Activated T-cell treated with anti-CD3 and anti-CD28 coated beads for 4 hours (primary cell): ENCODE data around the gene UBE2V1.

Experiments used
- DNase-seq: peaks from one replicate; pipeline ENCODE4 v3.0.0-alpha.2; 2020

Gene UBE2V1

DNA sequence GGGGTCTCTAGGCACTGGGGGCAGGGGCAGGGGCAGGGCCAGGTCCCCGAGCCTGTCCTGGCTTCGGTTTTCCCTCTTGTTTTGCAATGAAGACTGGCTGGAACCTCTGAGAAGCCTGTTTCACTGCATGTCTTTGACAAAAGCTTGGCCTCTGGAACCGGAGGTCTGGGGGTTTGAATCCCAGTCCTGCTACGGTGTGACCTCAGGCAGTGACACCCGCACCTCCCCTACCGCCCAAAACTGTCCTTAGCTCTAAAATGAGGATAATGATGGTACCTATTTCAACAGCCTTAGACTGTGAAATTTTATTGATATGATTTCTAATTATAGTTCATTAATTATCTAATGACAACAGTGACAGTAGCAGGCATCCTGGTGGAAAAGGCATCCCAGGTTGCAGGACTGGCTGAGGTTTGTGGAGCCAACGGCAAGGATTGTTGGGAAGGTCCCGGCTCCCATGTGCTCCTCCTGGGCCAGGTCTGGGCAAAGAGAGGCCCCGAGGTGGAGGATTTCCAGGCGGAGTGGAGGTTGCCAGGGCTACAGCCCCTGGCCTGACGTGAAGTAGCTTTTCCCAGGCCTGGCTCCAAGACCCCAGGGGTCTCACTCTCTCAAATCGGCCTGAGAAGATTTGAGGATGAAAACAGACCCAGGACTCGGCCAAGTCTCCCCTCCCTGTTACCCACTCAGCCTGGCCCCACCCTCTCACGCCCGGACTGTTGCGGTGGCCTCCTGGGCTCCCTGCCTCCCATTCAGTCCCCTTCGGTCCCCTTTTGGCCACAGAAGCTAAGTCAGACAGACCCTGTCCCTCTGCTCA is 72.3 kb downstream of the UBE2V1 start:
- DNase-seq = no peak

DNA sequence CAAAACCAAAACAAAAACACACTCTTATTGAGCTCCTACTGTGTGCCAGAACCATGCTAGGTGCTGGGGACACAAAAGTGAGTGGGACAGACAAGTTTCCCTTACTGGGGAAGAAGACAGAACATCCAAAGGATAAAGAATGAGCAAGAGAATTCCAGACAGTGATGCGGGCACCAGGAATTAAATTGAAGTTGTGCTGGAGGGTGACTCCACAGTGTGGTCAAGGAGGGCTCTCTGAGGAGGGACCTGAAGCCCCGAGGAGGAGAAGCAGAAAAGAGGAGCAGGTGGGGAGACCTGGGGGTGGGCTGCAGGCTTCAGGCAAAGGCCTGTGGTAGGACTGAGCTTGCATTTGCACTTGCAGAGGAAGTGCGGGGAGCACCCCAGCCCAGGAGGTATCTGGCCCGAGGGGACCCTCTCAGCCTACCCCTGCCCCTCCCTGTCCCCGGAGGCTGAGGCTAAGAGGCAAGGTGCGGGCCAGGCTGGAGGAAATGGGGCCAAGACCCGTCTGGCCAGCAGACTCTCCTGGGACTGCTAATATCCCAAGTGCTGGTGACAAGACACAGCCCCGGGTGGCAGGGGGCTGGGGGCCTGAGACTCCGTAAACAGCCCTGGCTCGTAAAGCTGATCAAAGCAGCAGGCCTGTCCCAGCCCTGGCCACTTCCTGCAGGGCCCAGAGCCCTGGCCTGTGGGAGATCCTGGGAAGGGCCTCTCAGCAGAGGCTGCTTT is 73.1 kb downstream of the UBE2V1 start:
- no peak for DNase-seq

DNA sequence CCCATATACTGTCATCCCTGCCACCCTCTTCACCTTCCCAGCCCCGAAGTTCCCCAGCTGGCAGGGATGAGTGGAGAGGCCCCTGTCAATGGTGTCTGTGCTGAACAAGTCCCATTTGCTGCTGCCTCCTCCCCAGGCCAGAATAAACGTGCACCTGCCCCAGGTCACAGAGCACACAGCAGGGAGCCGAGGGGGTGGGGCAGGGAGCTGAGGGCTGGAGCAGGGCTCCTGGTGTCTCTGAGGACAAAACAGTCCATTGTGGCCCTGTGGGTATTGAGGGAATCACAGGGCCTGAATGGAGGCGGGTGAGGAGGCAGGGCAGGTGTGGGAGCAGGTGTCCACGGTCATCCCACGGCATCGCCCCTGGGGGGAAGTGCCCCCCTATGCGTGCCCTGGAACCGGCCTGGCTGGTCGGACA is 74.4 kb downstream of the UBE2V1 start:
- DNase-seq = no peak

DNA sequence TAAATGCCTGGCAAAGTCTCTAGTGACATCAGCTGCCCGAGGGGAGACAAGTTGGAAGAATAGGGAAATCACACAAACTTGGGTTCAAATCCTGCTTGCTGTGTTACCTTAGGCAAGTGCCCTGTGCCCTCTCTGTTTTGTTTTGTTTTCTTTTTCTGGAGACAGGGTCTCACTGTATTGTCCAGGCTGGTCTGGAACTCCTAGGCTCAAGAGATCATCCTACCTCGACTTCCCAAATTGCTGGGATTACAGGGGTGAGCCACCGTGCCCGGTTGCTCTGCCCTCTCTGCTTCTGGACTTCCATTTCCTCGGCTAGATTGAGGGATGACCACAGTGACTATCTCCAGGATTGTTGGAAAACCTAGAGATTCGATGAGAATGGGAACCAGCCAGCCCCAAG is 74.8 kb downstream of the UBE2V1 start:
- DNase-seq = no peak

DNA sequence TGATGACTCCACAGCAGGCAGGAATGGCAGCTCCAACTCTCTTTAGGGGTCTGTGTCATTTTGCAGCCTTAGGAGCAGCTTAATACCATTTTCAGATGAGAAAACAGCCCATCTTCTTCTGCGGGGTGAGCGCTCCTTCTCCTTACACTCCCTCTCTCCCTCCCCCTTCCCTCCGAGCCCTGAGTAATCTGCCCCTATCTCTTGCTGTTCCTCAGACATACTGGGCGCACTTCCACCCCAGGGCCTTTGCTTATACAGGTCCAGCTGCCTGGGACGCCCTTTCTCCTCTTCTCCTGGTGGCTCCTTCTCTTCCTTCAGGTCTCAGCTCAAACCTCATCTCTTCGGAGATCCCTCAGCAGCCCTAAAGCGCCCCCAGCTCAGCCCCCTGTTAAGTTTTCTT is 75.4 kb downstream of the UBE2V1 start:
- DNase-seq = no peak

DNA sequence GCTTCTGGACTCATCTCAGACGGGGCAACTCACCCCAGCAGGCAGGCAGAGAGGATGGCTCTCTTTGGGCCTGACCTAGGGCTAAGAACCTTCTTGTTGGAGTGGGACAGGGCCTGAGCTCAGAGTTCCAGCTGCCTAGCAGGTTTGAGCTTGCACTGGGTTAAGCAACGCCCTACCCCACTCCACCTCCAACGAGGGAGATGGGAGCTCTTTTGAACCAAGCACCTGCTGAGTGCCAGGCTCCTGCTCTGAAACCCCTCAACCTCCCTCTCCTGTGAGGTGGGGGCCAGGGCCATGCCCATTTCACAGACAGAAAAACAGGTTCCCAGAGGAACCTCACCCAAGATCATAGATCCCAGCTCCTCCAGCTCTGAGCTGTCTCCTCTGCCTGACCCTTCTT is 75.8 kb downstream of the UBE2V1 start:
- DNase-seq = no peak

DNA sequence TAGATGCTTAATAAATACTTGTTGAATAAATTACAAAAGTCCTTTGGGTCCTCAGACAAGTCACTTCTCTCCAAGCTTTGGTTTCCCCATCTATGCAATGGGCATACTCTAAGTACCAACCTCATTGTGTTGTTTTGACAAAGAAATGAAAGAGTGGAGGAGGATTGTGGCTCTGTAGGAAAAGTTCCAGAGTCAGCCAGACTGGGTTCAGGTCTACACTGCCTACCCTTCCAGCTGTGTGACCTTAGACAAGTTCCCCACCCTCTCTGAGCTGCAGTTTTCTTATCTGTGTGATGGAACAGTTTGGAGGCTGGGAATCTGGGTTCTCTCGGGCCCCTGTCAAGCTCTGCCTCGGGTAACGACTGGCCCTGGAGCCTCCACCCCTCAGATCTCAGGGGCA is 76.2 kb downstream of the UBE2V1 start:
- no peak for DNase-seq

DNA sequence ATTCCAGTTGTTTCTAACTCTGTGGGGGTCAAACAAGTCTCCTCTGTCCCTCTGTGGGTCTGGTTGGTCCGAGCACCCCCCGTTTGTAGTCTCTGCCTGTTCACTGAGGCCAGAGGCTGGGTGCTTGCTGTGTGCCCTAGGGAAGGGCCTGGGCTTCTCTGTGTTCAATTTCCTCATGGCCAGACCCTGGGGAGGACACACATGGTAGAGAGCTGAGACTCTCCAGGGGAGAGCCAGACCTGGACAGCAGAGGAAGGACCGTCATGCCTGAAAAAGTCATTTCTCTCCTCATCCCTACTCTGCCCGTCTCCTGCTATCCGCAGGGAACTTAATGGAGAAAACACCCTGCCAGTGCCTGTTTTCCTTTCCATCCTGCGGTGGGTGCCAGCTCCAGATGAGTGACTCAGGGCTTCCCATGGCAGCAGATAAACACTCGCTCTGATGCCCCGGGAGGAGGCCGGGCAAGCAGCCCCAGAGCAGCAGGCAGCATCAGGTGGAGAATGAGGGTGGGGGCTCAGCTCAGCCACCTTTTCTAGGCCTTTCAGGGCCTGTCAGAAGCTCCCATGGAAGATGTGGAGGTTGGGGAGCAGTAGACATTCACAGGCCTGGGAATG is 78.3 kb downstream of the UBE2V1 start:
- DNase-seq = no peak

DNA sequence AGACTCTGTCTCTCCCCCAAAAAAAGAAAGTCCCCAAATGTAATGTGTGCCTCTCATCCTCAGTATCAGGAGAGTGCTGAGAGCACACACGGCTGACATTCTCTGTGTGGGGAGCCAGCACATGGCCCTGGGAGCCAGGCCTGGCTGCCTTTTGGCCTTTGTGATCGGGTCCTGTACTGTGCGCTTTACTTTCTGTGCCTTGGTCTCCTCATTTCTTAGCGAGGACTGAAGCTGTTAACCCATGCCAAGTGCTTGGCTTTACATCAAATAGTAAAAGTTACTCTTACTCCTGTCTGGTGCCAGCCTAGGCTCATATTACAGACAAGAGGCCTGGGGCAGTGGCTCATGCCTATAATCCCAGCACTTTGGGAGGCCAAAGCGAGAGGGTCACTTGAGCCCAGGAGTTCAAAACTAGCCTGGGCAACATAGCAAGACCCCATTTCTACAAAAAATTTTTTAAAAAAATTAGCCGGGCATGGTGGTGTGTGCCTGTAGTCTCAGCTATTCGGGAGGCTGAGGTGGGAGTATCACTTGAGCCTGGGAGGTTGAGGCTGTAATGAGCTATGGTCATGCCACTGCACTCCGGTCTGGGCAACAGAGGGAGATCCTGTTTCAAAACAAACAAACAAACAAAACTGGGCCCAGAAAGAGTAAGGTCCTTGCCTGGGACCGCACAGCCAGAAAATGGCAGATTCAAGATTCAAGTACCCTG is 79.8 kb downstream of the UBE2V1 start:
- no peak for DNase-seq
